Activated CD8-positive, alpha-beta memory T cell treated with anti-CD3 and anti-CD28 coated beads for 24 hours (primary cell): ENCODE measurements around the gene GGCT.
"Not testable (repeated sequence)": the region's sequence is repeated elsewhere in the genome, so short reads cannot be mapped to it uniquely, and the experiment has no call there.

Experiments
- DNase-seq: peaks from one replicate; pipeline ENCODE4 v3.0.0-alpha.2; 2020

GGCT gene

GRCh38 chr7:30504301-30505173 lies at the start of gene GGCT:
Gene GGCT (minus strand): TSS chr7:30504829. CDS start chr7:30504709, 120 bp downstream.
- peak; percentile 97 for DNase-seq

GRCh38 chr7:30553546-30553945 lies 48.9 kb upstream of the GGCT start:
- no peak for DNase-seq

- DNase-seq = no peak
Measured at GRCh38 chr7:30553141-30553540, 48.5 kb upstream of the GGCT start.

GRCh38 chr7:30552330-30552729 lies 47.7 kb upstream of the GGCT start:
- no peak for DNase-seq

GRCh38 chr7:30549931-30550493 lies 45.4 kb upstream of the GGCT start:
- no peak for DNase-seq

- DNase-seq = no peak
Measured at GRCh38 chr7:30548845-30549244, 44.2 kb upstream of the GGCT start.

- DNase-seq = no peak
Measured at GRCh38 chr7:30546596-30546995, 42.0 kb upstream of the GGCT start.

GRCh38 chr7:30545791-30546555 lies 41.3 kb upstream of the GGCT start:
- DNase-seq = no peak

- no peak for DNase-seq
Measured at GRCh38 chr7:30543813-30544525, 39.3 kb upstream of the GGCT start.

- DNase-seq = not testable (repeated sequence)
Measured at GRCh38 chr7:30543115-30543514, 38.5 kb upstream of the GGCT start.

- no peak for DNase-seq
Measured at GRCh38 chr7:30533886-30534285, 29.3 kb upstream of the GGCT start.

GRCh38 chr7:30531286-30531685 lies 26.7 kb upstream of the GGCT start:
- no peak for DNase-seq

- DNase-seq = no peak
Measured at GRCh38 chr7:30530373-30530772, 25.7 kb upstream of the GGCT start.

GRCh38 chr7:30528779-30529178 lies 24.1 kb upstream of the GGCT start:
- no peak for DNase-seq

- not testable (repeated sequence) for DNase-seq
Measured at GRCh38 chr7:30527297-30527696, 22.7 kb upstream of the GGCT start.

GRCh38 chr7:30526163-30526562 lies 21.5 kb upstream of the GGCT start:
- no peak for DNase-seq

GRCh38 chr7:30525429-30525828 lies 20.8 kb upstream of the GGCT start:
- DNase-seq = no peak

- DNase-seq = no peak
Measured at GRCh38 chr7:30524545-30524944, 19.9 kb upstream of the GGCT start.

GRCh38 chr7:30523466-30523865 lies 18.8 kb upstream of the GGCT start:
- no peak for DNase-seq

- no peak for DNase-seq
Measured at GRCh38 chr7:30522159-30522558, 17.5 kb upstream of the GGCT start.

GRCh38 chr7:30521532-30521931 lies 16.9 kb upstream of the GGCT start:
- DNase-seq = no peak

GRCh38 chr7:30519122-30519521 lies 14.5 kb upstream of the GGCT start:
- DNase-seq = no peak

GRCh38 chr7:30515761-30516160 lies 11.1 kb upstream of the GGCT start:
- DNase-seq = no peak
